GM19455 (cell line): ENCODE measurements around the gene KIAA0825.

Source experiments
- ATAC-seq: cut with Tn5 transposase; IDR thresholded peaks from one replicate; pipeline ENCODE4 v1.9.1; 2021; ENCODE audit not compliant: unreplicated experiment

The KIAA0825 gene

DNA sequence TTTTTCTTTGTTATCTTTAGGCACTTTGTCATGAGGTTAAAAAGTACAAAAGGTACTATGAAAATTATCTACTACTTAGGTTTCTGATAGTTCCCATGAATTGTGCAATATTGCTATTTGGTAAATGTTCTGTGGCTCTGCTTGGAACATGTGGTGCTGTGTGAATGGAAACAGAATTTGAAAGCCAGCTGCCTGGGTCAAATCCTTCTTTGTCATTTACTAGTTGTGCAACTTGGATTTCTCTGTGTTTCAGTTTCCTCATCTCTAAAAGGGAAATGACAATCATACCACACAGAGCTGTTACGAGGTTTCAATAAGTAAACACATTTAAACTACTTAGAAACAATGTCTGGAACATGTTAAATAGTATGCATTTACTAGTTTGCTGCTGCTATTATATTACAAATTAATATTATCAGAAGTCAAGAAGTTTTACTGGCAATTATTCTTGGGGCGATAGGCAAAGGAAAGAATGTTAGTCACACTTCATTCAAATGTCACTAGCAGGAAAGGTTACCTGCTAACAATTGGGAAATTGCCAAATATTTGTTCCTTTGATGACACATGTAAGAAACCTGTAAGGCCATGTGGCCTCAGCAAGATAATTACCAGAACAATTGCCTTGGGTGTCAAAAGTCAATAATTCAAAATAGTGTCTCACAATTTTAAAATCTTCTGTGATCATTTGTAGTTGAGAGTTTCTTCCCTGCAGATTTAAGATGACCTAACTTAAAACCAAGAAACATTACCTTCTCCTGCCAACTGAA, 184.8 kb downstream of the KIAA0825 start:
- no peak for ATAC-seq

DNA sequence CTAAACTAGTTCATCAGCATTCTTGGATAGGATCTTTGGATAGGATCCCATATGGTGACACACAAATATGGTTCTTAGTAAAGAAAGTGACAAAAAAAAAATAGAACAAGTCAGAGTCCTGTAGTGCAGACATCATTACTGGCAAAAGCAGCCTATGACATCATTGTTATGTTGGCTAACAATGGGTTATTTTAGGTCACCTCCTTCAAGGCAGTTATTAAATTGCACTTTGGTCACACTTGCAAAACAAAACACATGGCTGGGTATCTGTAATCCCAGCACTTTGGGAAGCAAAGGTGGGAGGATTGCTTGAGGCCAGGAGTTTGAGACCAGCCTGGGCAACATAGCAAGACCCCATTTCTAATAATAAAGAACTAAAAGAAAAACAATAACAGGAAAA, 185.9 kb downstream of the KIAA0825 start:
- ATAC-seq, result no peak

DNA sequence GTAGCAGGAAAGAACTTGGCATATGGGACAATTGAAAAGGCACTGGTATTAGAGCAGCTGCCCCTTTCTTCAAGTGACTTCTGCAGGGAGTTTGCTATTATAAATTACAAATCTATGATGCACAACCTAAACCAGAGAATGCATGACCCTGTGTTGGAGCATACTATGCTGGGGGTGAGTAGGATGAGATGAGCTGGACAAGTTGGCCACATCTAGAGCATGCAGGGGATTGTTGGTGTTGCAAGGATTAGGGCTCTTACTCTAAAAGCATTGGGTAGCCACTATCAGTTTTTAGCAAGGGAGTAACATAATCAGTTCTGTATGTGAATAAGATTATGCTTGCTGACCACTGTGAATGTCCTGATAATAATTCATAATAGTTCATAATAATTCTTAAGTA, 186.7 kb downstream of the KIAA0825 start:
- ATAC-seq, result no peak

DNA sequence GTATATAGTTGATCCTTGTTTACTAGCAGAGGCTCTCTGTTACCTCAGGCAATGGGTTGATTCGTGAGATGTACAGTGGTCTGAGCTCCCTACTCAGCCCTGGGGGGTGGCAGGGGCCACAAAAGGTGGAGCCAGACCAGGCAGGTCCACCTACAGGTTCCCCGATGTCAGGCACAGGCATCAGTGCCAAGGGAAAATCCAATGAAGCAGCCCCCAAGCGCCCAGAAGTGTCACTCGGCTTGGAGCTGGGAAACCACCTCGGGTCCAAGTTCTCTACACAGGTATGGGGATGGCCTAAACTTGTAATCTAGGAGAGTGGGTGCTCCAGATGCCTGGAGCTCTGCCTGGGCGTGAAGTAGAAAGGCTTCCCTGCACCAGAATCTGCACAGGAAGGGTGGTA, 188.8 kb downstream of the KIAA0825 start:
- no peak for ATAC-seq

DNA sequence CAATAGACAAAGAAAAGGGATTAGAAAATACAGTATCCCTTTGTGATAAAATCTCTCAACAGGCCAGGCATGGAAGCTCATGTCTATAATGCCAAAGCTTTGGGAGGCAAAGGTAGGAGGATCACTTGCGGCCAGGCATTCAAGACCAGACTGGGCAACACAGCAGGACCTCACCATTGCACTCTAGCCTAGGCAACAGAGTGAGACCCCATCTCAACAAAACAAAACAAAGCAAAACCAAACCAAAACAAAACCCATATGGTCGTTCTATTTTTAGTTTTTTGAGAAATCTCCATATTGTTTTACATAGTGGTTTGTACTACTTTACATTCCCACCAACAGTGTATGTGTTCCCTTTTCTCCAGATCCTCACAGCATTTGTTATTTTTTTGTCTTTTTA, 193.0 kb downstream of the KIAA0825 start:
- no peak for ATAC-seq

DNA sequence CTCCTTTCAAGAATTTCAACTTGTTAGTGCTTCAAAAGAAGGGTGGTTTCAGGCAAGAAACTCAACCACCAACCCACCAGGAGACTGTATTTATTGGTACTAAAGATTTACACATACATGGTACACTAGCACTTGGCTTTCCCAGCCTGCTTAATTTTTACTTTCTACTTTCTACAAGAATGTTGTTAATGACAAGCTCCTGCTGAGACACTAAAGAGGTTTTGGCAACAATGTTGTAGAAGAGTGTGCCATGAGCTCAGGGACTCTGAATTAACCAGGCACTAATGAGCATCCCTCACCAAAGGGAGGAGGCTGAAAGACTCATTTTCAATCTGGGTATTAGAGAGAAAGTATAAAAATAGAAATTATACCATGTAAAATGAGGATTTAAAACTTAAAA, 195.0 kb downstream of the KIAA0825 start:
- ATAC-seq, result no peak

DNA sequence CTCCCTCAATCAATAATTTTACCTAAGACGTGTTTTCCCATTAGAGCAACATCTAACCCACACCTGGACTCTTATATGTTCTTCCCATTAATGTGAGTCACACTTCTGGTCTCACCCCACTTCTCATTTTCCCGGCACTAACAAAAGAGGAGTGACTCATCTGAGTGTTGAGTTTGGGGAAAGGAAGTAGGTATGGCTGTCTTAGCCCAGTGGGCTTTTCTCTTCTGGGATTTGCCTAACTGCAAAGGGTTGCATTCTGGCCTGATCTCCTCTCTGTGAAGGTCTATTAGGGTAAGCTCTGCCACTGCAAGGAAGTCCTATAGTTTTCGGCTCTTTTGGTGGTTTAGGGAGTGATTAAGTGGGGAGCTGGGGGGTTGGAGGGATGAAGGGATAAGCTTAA, 195.6 kb downstream of the KIAA0825 start:
- no peak for ATAC-seq

DNA sequence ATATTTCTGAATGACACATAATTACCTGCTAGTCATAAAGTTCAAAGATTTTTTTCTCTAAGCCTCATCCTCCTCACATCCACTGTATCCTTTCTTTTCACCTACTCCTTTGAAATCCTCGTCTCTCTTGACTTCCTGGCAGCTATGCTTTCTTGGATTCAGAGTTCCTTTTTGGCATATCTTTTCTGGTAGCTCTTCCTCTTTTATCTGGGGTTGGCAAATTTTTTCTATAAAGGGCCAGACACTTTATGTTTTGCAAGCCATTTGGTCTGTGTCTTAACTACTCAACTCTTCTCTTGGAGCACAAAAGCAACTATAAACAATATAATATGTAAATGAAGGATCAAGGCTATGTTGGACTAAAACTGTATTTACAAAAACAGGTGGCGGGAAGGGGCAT, 197.5 kb downstream of the KIAA0825 start:
- no peak for ATAC-seq

DNA sequence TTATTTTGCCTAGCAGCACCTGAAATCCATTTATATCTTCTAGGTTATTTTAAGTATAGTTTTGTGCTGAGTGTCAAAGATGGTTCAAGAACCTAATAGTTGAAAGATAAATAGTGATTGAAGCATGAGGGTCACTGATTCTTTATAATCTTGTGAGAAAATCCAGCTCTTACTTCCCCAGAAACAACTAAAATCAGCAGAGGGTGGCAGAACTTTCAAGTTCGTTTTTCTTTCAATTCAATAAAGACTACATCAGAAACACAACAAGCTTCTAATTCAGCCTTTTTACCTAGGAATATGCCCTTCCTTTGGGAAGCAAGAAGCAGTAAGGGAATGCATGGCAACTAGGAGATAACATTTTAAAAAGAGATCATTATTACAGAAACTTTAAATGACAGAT, 202.6 kb downstream of the KIAA0825 start:
- ATAC-seq, result no peak

DNA sequence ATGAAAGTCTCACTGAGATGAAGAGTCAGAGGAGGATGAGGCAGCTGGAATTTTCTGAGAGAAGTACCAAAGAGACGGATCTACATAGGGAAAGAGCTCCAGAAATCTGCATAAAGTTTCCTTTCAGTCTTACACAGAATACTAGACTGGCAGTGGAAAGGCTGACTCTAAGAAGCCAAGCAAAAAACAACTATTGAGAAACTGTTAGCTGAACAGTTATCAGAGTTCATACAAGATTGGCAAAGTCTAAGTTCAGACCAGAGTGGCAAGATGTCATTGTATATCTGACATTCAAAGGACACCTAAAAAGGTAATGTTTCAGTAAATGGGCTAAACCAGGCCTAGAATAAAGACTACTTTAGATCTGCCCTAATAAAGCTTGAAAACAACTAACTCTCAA, 209.0 kb downstream of the KIAA0825 start:
- no peak for ATAC-seq

DNA sequence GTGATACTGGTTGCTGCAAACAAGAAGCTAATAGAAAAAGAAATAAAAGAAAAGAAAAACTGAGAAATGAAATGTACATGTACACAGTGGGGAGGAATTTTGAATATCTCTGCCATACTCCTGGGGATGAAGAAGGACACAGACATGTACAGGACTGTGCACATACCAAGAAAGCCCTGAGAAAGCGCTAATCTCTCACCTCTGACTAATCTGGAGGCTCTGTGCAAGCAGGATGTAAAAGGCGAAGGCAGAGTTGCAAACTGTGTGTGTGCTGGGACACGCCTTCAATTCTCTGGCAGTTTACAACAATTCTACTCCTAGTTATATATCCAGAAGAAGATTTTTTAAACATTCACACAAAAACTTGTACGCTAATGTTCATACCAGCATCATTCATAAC, 211.4 kb downstream of the KIAA0825 start:
- no peak for ATAC-seq

DNA sequence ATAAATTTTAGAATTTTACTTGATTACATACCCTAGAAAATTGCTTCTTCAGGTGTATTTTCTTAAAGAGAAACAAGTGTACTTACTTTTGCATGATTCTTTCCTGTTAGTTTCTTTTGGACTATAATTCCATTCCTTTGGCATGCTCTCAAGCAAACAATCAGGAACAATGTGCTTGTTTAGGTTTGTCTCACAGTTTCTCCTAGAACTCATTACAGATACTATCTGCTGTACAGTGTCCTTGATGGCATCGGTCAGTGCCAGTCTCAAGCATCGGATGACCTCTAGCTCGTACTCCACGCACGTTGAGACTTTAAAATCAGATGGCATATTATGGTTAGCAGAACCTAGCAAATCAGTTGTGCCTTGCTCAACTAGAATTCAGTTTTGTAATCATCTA, 214.9 kb downstream of the KIAA0825 start:
- no peak for ATAC-seq

DNA sequence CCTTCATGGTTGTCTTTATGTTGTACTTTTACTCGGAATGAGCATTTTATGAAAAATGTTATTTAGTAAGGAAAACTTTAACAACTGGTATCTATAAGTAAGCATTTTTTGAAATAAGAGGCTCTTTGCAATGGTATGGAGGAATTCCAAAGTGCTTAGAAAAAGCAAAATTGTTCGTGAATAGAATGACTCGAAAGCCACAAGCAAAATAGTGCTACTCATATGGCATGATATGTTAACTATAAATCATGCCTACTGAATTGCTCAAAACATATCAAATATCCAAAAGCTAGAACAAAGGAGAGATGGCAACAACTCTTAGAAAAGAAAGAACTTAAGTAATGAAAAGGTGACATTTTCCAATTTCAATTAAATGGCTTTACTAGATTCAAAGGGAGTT, 216.3 kb downstream of the KIAA0825 start:
- ATAC-seq, result no peak

DNA sequence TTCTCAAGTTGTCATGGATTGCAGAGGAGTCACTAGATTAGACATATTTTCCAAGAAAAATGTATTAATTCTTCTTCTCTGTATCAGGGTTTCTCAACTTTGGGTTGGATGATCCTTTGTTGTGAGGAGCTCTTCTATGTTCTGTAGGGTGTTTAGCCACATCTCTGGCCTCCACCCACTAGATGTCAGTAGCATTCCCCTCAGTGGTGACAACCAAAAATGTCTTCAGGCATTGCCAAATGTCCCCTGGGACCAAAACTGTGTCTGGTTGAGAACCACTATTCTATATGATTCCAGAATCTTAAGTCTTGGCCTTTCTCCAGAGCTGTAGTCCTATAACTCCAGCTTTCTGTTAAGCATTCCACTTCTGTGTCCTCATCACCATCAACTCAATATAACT, 220.9 kb downstream of the KIAA0825 start:
- no peak for ATAC-seq

DNA sequence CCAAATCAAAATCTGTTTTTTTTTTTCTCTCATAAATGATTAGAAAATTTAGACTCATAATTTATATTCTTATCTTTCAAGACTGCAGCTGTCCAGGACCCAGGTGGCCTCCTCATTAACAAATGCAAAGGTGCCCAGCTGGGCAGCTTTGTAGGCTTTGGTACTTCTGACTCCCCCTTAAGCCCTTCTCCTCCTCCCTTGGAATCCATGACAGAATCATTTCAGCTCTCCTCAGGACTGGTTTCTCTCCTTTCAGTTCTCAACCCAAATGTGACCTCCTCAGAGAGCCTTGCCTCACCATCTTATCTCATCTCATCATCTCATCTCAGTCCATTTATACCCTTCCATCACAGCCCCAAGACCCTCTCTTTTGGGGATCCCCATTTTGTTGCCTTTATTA, 221.7 kb downstream of the KIAA0825 start:
- ATAC-seq, result no peak

DNA sequence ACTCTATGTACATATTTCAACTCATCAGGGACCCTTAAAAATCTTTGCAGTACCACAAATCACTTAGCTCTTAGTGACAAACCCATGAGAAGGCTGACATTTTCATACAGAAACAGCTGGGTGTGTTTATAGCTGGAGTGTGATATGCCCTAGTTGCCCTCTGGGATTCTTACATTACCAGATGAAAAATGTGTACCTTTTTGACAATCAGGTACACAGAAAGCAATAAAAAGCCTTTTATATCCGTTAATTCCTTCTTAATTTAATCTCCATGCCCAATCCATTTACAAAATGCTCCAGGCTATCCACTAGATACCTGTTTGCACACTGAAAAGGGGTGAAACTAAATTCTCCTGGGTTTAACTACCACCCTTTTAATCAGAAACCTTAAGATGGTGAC, 222.9 kb downstream of the KIAA0825 start:
- ATAC-seq, result no peak

DNA sequence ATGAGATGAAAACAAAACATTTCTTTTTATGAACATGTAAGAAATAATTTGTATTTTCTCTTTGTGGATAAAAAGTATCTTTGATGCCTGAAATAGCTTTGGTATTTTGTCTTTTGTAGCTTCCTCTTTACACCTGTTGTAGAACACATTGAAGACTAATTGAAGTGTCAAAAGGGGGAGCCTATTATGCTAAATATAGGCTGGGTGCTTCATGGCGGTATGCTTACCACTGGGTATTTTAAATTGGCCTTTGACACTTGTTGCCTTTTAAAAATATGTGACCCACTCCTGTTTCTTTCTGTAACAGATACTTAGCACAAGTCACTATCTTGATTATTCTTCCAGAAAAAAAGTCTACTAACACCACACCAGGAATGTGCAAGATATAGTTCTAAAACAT, 226.4 kb downstream of the KIAA0825 start:
- no peak for ATAC-seq

DNA sequence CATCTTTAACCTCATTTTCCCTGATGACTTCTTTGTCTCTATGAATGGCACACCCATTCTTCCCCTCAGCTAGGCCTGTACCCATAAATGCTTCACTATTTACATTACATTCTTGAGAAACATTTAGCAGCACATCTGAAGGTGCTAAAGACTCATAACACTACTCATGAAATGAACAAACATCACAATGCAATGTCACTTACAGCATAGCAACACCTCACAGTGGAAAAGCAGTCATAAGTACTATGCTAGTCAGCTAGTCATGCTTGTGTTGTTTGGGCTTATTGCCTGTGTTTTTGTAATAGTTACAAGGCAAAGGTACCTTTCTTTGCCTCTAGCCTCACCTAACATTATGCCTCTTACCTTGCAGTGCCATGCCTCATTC, 228.9 kb downstream of the KIAA0825 start:
- no peak for ATAC-seq

DNA sequence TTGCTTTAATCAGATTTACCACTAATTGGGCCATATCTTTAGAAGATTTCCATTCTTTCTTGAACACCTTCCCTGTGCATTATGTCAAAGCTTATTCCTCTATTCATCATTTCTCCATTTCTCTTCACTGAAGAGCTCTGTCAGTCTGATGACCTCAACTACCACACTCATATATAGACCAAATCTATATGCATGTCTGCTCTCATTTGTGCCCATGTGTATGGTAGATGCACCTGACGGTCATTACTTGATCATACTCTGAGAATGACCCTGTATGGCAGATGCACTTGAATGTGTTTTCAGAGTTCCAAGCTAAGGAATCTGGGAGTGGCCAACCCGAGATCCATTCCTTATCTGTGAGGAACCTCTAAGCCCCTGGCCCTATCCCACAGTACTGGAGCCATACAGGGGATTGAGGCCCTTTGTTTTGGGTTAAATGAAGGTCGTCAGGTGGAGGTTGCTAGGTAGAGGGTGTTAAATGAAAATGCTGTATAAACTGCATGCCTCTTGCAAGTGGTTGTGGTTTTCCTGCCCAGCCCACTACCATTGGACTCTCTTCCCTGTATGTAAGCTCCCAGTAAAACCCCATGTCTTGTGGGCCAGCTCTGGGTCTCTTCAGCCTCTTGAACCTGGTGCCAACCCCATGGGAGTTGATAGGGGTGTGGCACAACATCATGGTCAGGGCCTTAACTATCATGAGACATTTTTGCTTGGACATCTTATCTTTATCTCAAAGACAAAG, 229.5 kb downstream of the KIAA0825 start:
- no peak for ATAC-seq

DNA sequence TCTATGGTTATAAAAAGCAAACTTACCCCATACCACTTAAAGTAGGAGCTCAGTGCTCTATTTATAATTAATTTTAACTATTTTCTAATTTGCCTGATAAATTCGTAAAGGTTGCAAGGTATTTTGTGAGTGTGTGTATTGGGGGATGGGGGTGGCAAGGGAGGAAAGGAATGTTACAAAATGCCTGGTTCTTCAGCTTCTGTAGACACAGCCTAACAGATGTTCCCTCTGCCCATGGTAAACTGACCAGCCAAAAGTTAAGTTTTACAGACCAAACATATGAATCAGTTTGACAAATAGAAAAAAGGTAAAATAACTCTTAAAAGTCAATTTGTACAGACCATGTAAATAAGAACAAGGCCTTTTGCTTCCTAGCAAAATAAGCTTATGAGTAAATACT, 232.6 kb downstream of the KIAA0825 start:
- no peak for ATAC-seq

DNA sequence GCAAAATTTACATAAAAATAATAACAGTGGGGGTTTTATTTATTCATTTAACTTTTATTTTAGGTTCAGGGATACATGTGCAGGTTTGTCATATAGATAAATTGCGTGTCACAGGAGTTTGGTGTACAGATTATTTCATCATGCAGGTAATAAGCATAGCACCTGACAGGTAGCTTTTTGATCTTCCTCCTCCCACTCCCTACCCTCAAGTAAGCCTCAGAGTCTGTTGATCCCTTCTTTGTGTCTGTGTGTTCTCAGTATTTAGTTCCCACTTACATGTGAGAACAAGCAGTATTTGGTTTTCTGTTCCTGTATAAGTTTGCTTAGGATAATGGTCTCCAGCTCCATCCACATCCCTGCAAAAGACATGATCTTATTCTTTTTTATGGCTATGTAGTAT, 240.3 kb downstream of the KIAA0825 start:
- ATAC-seq, result no peak

DNA sequence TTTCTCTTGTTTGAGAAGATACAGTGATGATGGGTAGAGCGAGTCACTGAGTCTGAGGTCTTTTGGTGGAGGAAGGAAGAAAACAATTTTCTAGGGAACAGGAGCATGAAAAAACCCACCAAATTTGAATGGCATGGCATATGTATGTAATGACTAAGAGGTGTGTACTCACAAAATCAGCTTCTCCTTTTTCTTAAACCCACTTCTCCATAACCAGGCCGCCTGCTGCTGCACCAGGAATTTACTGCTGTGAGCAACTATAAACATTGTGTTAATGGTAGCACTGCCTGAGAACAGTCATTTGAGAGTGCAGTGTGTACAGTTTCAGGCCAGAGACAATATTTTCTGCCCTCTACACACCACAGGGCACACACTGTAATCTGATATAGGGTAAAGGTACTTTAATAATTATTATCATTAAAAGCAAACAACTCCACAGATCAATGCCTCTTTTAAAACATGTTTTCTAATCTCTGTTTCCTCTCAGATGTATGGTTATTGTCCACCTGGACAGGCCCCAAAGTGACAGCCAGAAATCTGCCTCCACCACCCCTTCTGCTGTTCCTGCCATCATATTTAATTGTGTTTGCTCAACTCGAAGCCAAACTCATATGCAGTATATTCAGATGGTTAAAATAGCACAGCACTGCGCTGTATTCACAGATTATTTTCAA, 241.6 kb downstream of the KIAA0825 start:
- ATAC-seq, result no peak
